Hepatocyte (in vitro differentiated cells): ENCODE data around the gene EEF2KMT.
"Not testable (repeated sequence)": the region's sequence is repeated elsewhere in the genome, so short reads cannot be mapped to it uniquely, and the experiment has no call there.

ENCODE experiments used
- EZH2 ChIP-seq: fragments of 200-600 bp; sonication (generic); IDR thresholded peaks from 2 replicates; pipeline ENCODE4 v1.6.1; 2016; ENCODE audit warnings: antibody characterized with exemption, mild to moderate bottlenecking, borderline replicate concordance
- TF ChIP-seq, protein P1 (sequence below): fragments of 200-600 bp; sonication (generic); IDR thresholded peaks from 2 replicates; pipeline ENCODE4 v1.5.1; 2016; ENCODE audit warnings: antibody characterized with exemption, mild to moderate bottlenecking; ENCODE audit not compliant: poor library complexity

DNA sequence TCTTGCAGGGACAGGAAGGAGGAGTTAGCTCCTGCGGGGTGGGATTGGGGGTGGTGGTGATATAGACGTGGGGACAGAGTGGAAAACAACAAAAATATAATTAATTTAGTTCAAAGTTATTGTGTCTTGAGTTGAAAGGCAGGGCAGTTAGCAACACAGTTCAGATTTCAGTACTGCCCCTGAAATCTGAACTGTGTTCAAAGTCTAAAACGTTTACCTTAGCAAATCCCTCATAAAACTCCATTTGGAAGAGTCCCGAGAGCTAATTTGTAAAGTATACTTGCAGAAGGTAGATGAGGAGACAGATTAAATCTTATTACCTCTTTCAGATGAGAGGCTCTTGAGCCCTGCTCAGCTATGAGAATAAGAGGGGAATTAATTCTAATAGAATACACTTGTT lies 1.6 kb upstream of the EEF2KMT start:
- TF ChIP-seq, protein P1, sequence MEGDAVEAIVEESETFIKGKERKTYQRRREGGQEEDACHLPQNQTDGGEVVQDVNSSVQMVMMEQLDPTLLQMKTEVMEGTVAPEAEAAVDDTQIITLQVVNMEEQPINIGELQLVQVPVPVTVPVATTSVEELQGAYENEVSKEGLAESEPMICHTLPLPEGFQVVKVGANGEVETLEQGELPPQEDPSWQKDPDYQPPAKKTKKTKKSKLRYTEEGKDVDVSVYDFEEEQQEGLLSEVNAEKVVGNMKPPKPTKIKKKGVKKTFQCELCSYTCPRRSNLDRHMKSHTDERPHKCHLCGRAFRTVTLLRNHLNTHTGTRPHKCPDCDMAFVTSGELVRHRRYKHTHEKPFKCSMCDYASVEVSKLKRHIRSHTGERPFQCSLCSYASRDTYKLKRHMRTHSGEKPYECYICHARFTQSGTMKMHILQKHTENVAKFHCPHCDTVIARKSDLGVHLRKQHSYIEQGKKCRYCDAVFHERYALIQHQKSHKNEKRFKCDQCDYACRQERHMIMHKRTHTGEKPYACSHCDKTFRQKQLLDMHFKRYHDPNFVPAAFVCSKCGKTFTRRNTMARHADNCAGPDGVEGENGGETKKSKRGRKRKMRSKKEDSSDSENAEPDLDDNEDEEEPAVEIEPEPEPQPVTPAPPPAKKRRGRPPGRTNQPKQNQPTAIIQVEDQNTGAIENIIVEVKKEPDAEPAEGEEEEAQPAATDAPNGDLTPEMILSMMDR = not testable (repeated sequence)
- TF ChIP-seq EZH2 = not testable (repeated sequence)
